ENCODE data around the gene ZCCHC7. TPM values are rescaled to one million over a fixed set of nuclear protein-coding genes. Genes with fewer than 3 reads are reported as not detected.
A peak's percentile ranks its signal among the peaks of the same experiment; 100 is the strongest.

Gene ZCCHC7
- total and polyA plus RNA-seq, 4 experiments from 2014 or later, result 30.1 to 43.9 (median 38.8) TPM

DNA sequence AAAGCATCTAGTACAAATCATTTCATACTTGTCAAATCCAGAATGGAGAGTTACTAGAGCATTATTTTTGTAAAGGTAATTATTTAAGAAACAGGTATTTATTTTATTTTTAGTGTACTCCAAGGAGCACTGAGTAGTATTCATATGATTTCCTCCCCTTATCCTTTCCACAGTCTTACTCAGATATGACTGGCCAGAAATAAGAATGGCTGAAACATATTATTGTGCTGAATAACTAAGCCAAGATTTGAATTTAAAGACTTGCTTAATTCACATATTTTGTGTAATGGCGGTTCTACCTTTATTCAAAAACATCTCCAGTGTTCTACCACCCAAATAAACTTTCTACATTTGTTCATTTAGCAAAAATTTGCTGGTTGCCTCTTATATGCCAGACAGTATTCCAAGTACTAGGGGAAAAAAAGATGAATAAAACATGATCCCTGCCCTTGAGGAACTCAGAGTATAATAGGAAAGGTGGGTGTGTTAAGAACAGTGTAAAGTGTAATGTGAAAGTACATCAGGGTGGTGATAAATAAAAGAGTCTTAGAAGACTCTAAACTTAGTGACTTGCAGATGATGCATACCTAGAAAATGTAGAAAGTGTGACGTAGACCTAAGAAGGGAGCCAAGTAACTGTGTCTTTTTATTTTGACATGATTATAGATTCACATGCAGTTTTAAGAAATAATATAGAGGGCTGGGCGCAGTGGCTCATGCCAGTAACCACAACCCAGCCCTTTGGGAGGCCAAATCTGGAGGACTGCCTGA lies 191.7 kb downstream of the ZCCHC7 start:
- Mint-ChIP-seq H3K27ac (no peak overlapping the region), H3K4me1 (peaks cover 0 to 1% (median 0%) of the 10 kb centered on the region in 4 donors), H3K9me3 (no peaks in the 10 kb centered on the region), H3K4me3 (no peak overlapping the region), H3K36me3 (peaks cover 22 to 29% of the 10 kb centered on the region in 2 donors), H3K27me3 (no peaks in the 10 kb centered on the region)
- no peak overlapping the region for H3K4me3 ChIP-seq (ENCODE audit: low read length in 2 of 2)
- H3K4me1 ChIP-seq (ENCODE audit: insufficient read depth, low read length), result no peaks in the 10 kb centered on the region
- CTCF ChIA-PET (ENCODE audit: partially characterized antibody), result no interaction called here
- H3K27ac ChIP-seq (ENCODE audit: low read depth, low read length), result no peak overlapping the region
- DNase-seq, result no peak
- peaks cover 5% of the 10 kb centered on the region for H3K36me3 ChIP-seq (ENCODE audit: insufficient read depth, low read length)
- H3K27me3 ChIP-seq (ENCODE audit: insufficient read depth, low read length), result no peaks in the 10 kb centered on the region
- POLR2A ChIA-PET (ENCODE audit: partially characterized antibody), result no interaction called here
- no peaks in the 10 kb centered on the region for H3K9me3 ChIP-seq (ENCODE audit: control insufficient read depth in 1 of 2, low read length in 2 of 2)
- intact Hi-C loops (cut with micrococcal nuclease), result no loop called here

DNA sequence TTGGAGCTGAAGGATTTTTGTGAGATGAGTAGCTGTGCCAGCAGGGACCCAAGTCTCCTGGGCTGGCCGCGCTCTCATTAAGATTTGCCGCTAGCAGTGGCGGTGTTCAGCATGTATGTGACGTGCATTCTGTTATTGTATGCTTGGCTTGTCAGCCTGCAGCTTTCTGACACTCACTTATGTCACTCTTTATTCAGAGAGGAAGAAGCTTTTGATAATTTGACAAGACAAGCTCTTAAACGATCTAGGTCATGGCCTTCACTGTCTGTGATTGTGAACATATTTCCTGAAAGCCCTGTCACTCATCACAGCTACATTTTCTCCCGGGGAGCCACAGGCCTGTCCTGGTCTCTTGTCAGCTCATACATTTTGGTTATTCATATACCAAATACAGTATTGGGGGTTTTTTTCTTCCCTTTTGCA lies 203.9 kb downstream of the ZCCHC7 start:
- Histone ChIP-seq H3K27ac (ENCODE audit: low read depth, low read length) (no peak overlapping the region), H3K4me3 (ENCODE audit: low read length in 2 of 2) (no peak overlapping the region), H3K36me3 (ENCODE audit: insufficient read depth, low read length) (no peaks in the 10 kb centered on the region), H3K9me3 (ENCODE audit: control insufficient read depth in 1 of 2, low read length in 2 of 2) (no peaks in the 10 kb centered on the region), H3K4me1 (ENCODE audit: insufficient read depth, low read length) (no peaks in the 10 kb centered on the region), H3K27me3 (ENCODE audit: insufficient read depth, low read length) (no peaks in the 10 kb centered on the region)
- ChIA-PET POLR2A (ENCODE audit: partially characterized antibody) (no interaction called here), CTCF (ENCODE audit: partially characterized antibody) (interaction anchor here (2.4 to 2.6 kb wide), 2 partner anchors 328 to 451 kb away, joined by 6 to 9 read pairs; no protein-coding TSS in a partner anchor)
- DNase-seq, result no peak
- Mint-ChIP-seq H3K4me1 (peaks cover 0 to 4% (median 2%) of the 10 kb centered on the region in 4 donors), H3K27ac (no peak overlapping the region), H3K27me3 (no peaks in the 10 kb centered on the region), H3K36me3 (peaks cover 20 to 31% of the 10 kb centered on the region in 2 donors), H3K9me3 (no peaks in the 10 kb centered on the region), H3K4me3 (no peak overlapping the region)
- intact Hi-C loops (cut with micrococcal nuclease), result no loop called here

DNA sequence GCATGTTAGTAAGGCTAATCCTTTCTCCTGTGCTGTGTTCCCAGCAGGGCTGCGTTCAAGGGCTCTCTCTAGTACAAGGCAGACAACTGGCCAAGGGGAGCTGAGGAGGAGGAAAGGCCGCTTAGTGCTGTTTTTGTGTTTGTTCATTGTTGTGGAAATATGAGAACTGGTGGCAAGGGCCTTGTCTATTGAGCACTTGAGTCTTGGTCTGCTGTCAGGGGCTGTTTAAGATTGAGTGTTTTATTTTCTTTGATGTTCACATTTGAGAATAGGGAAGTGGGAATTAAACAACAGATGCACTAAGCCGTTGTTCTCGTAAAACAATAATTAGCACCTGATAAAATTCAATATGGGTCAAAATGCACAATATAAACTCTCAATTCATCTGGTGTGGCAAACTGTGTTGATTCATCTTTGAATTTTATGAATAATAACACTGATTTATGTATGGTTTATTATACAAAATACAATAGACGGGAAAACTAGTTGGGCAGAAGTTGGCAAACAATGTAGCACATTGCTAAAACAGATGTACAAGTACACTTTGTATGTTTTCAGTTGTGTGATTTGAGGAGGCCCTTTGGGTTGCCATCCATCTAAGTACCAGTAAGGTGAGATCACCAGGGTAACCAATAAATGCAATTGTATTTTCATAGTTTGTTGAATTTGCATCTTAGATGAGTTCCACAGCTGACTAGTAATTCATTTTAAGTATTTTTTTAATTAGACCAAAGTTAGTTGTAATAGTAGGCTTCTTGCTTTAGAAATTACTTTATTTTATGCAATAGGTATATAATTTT lies 204.5 kb downstream of the ZCCHC7 start:
- Histone ChIP-seq H3K4me1 (ENCODE audit: insufficient read depth, low read length) (no peaks in the 10 kb centered on the region), H3K9me3 (ENCODE audit: control insufficient read depth in 1 of 2, low read length in 2 of 2) (no peaks in the 10 kb centered on the region), H3K36me3 (ENCODE audit: insufficient read depth, low read length) (no peaks in the 10 kb centered on the region), H3K27ac (ENCODE audit: low read depth, low read length) (no peak overlapping the region), H3K4me3 (ENCODE audit: low read length in 2 of 2) (no peak overlapping the region), H3K27me3 (ENCODE audit: insufficient read depth, low read length) (no peaks in the 10 kb centered on the region)
- no peak for DNase-seq
- ChIA-PET POLR2A (ENCODE audit: partially characterized antibody) (no interaction called here), CTCF (ENCODE audit: partially characterized antibody) (interaction anchor here (2.4 to 2.6 kb wide), 2 partner anchors 329 to 452 kb away, joined by 6 to 9 read pairs; no protein-coding TSS in a partner anchor)
- intact Hi-C loops (cut with micrococcal nuclease), result no loop called here
- no peak overlapping the region for H3K4me3 Mint-ChIP-seq
- peaks cover 17 to 26% of the 10 kb centered on the region in 2 donors for H3K36me3 Mint-ChIP-seq
- no peaks in the 10 kb centered on the region for H3K27me3 Mint-ChIP-seq
- no peak overlapping the region for H3K27ac Mint-ChIP-seq
- peaks cover 0 to 4% (median 2%) of the 10 kb centered on the region in 4 donors for H3K4me1 Mint-ChIP-seq
- no peaks in the 10 kb centered on the region for H3K9me3 Mint-ChIP-seq

DNA sequence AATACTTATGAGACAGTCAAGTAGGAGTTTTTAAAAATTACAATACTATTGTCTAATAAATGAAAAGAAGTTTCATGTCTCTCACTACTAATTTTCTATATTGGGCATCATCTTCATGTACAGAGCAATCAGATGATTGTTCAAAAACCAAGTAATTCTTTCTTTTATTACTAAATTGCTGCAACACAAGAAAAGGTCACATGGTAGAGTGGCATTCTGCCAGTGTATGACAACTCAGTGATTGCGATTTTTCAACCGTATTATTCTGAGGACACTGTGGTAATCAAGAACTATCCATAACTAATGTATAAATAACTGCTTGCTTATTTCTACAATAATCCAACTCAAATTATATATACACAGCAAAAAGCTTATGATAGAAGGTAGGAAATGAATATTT lies 205.4 kb downstream of the ZCCHC7 start:
- Histone ChIP-seq H3K36me3 (ENCODE audit: insufficient read depth, low read length) (no peaks in the 10 kb centered on the region), H3K27me3 (ENCODE audit: insufficient read depth, low read length) (no peaks in the 10 kb centered on the region), H3K9me3 (ENCODE audit: control insufficient read depth in 1 of 2, low read length in 2 of 2) (no peaks in the 10 kb centered on the region), H3K27ac (ENCODE audit: low read depth, low read length) (no peak overlapping the region), H3K4me1 (ENCODE audit: insufficient read depth, low read length) (no peaks in the 10 kb centered on the region), H3K4me3 (ENCODE audit: low read length in 2 of 2) (no peak overlapping the region)
- Mint-ChIP-seq H3K36me3 (peaks cover 12 to 20% of the 10 kb centered on the region in 2 donors), H3K9me3 (no peaks in the 10 kb centered on the region), H3K4me3 (no peak overlapping the region), H3K27ac (no peak overlapping the region), H3K4me1 (no peaks in the 10 kb centered on the region), H3K27me3 (no peaks in the 10 kb centered on the region)
- intact Hi-C loops (cut with micrococcal nuclease), result no loop called here
- DNase-seq, result no peak
- ChIA-PET CTCF (ENCODE audit: partially characterized antibody) (interaction anchor here (0.6 to 1.3 kb wide), 2 partner anchors 70 to 453 kb away, joined by 3 to 5 read pairs; no protein-coding TSS in a partner anchor), POLR2A (ENCODE audit: partially characterized antibody) (no interaction called here)

DNA sequence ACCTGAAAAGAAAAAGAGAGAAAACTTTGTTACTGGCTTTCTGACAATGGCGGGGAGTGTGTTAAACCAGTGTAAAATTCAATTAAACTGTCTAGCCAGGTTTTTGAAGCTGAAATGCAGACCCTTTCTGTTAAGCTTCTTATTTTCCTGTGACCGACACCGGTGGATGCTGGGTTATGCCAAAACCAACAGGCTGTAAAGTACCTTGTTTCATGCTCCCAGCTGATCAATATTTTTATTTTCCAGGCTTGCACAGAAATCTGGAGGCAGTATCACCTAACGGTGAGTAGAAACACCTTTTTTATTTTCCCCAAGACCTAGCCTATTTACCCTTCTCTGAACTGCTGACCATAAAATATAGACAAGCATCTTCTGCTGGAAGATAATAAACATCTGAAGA lies 207.2 kb downstream of the ZCCHC7 start:
- H3K4me1 Mint-ChIP-seq, result no peaks in the 10 kb centered on the region
- CTCF ChIA-PET (ENCODE audit: partially characterized antibody), result no interaction called here

DNA sequence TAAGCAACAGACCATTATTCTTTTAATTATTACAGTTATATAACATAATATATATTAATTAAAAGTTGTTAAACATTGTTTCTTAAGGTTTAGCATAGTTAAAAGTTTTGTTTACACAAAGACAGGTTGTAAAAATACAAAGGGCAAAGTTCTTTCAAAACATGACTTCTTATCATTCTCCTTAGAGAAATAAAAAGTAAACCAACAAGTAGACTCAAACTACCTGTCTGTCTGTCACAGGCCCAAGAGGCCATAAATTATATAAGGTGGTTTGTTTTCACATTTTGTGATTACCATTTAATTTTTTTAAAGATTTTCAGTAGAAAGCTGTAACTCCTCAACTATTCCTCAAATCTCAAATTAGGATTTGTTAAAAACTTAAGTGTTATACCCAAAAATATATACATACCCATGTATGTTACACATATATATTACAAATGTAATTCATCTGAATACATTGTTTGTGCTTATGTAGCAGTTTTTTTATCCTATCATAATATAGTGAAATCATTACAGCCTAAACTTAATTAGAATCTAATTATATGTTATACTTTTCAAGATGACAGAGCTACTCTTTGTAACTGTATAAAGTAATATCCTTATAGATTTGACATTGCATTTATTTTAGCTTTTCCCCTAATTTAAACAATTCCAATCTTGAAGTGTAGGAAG lies 208.3 kb downstream of the ZCCHC7 start:
- H3K9me3 Mint-ChIP-seq, result no peaks in the 10 kb centered on the region
- H3K9me3 ChIP-seq (ENCODE audit: control insufficient read depth in 1 of 2, low read length in 2 of 2), result no peaks in the 10 kb centered on the region
- H3K36me3 Mint-ChIP-seq, result peaks cover 6 to 7% of the 10 kb centered on the region in 2 donors
- H3K4me1 Mint-ChIP-seq, result no peaks in the 10 kb centered on the region
- H3K4me1 ChIP-seq (ENCODE audit: insufficient read depth, low read length), result no peaks in the 10 kb centered on the region
- no peak overlapping the region for H3K4me3 ChIP-seq (ENCODE audit: low read length in 2 of 2)
- no peaks in the 10 kb centered on the region for H3K27me3 ChIP-seq (ENCODE audit: insufficient read depth, low read length)
- ChIA-PET POLR2A (ENCODE audit: partially characterized antibody) (no interaction called here), CTCF (ENCODE audit: partially characterized antibody) (interaction anchor here (1.2 to 3.0 kb wide), 5 partner anchors 27 to 456 kb away, joined by 3 to 24 read pairs (median 9); no protein-coding TSS in a partner anchor)
- intact Hi-C loops (cut with micrococcal nuclease), result loop anchor here (1.0 kb wide), 1 partner anchor 332 kb away; no protein-coding TSS in a partner anchor
- H3K27me3 Mint-ChIP-seq, result no peaks in the 10 kb centered on the region
- DNase-seq, result no peak
- no peaks in the 10 kb centered on the region for H3K36me3 ChIP-seq (ENCODE audit: insufficient read depth, low read length)
- H3K27ac Mint-ChIP-seq, result no peak overlapping the region
- H3K4me3 Mint-ChIP-seq, result no peak overlapping the region
- no peak overlapping the region for H3K27ac ChIP-seq (ENCODE audit: low read depth, low read length)

More for the DNA sequence above, 207.2 kb downstream of the ZCCHC7 start:
- Mint-ChIP-seq H3K27me3 (no peaks in the 10 kb centered on the region), H3K4me3 (no peak overlapping the region), H3K27ac (no peak overlapping the region), H3K9me3 (no peaks in the 10 kb centered on the region), H3K36me3 (peaks cover 10 to 15% of the 10 kb centered on the region in 2 donors)
- H3K4me1 ChIP-seq (ENCODE audit: insufficient read depth, low read length), result no peaks in the 10 kb centered on the region
- no peaks in the 10 kb centered on the region for H3K27me3 ChIP-seq (ENCODE audit: insufficient read depth, low read length)
- no peaks in the 10 kb centered on the region for H3K9me3 ChIP-seq (ENCODE audit: control insufficient read depth in 1 of 2, low read length in 2 of 2)
- H3K27ac ChIP-seq (ENCODE audit: low read depth, low read length), result no peak overlapping the region
- H3K4me3 ChIP-seq (ENCODE audit: low read length in 2 of 2), result no peak overlapping the region
- H3K36me3 ChIP-seq (ENCODE audit: insufficient read depth, low read length), result no peaks in the 10 kb centered on the region
- DNase-seq, result no peak
- intact Hi-C loops (cut with micrococcal nuclease), result no loop called here
- POLR2A ChIA-PET (ENCODE audit: partially characterized antibody), result no interaction called here

DNA sequence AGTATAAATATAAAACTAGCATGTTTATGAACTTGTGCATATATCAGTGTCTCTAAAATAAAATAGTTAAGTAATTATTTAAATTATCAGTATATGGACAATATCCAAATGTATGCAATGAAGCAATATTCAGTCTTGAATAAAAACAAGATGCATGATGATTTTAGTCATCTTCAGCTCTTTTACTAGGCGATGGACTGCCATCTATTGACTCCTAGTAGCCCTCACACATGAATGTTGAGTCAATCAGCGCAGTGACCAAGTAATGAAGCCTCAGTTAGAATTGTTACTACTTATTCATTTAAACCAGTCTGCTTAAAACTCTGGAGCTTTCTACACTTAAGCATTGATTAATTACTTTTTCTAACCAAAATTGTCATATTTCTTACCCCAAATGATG lies 209.2 kb downstream of the ZCCHC7 start:
- ChIA-PET CTCF (ENCODE audit: partially characterized antibody) (interaction anchor here (0.8 to 3.0 kb wide), 6 partner anchors 28 to 457 kb away, joined by 3 to 24 read pairs (median 8); no protein-coding TSS in a partner anchor), POLR2A (ENCODE audit: partially characterized antibody) (no interaction called here)
- Histone ChIP-seq H3K4me1 (ENCODE audit: insufficient read depth, low read length) (no peaks in the 10 kb centered on the region), H3K27me3 (ENCODE audit: insufficient read depth, low read length) (no peaks in the 10 kb centered on the region), H3K36me3 (ENCODE audit: insufficient read depth, low read length) (no peaks in the 10 kb centered on the region), H3K27ac (ENCODE audit: low read depth, low read length) (no peak overlapping the region), H3K9me3 (ENCODE audit: control insufficient read depth in 1 of 2, low read length in 2 of 2) (no peaks in the 10 kb centered on the region), H3K4me3 (ENCODE audit: low read length in 2 of 2) (no peak overlapping the region)
- H3K27ac Mint-ChIP-seq, result no peak overlapping the region
- H3K9me3 Mint-ChIP-seq, result no peaks in the 10 kb centered on the region
- intact Hi-C loops (cut with micrococcal nuclease), result loop anchor here (1.0 kb wide), 1 partner anchor 333 kb away; no protein-coding TSS in a partner anchor
- no peak overlapping the region for H3K4me3 Mint-ChIP-seq
- H3K27me3 Mint-ChIP-seq, result no peaks in the 10 kb centered on the region
- H3K4me1 Mint-ChIP-seq, result no peaks in the 10 kb centered on the region
- peak in 4 of 5 donors; percentile 8 to 12 (median 10) for DNase-seq
- peaks cover 3 to 5% of the 10 kb centered on the region in 2 donors for H3K36me3 Mint-ChIP-seq

Measured in CD4-positive, alpha-beta memory T cell (primary cell).